ENCODE data around the gene GREB1L. TPM values are rescaled to one million over a fixed set of nuclear protein-coding genes. Genes with fewer than 3 reads are reported as not detected.

GREB1L gene
- polyA plus RNA-seq, 2 of the 4 experiments (the other 2 are of a cell fraction): 1.4 to 2.8 TPM

- POLR2A ChIA-PET: interaction anchor here (1.1 kb wide), 1 partner anchor 14 kb away, joined by 3 read pairs; no protein-coding TSS in a partner anchor
- CTCF ChIA-PET: no interaction called here
- H3K27ac ChIP-seq: peak overlapping the region; percentile 38 to 40; a peak in 4 of 6 replicates
- no peaks in the 10 kb centered on the region for H3K9me3 ChIP-seq
- no peak overlapping the region for H3K4me3 ChIP-seq
- peak; percentile 43 to 82; a peak in 3 of 6 replicates for ATAC-seq
- WGBS (ENCODE audit: missing lambda C conversion rate): 43% methylated on average over 7 of the region's 9 CpGs
- no peak for FAIRE-seq
- H3K4me2 ChIP-seq: peak overlapping the region; percentile 46
- DNase-seq (ENCODE audit: low read depth in 1 of 2, low spot score in 1 of 2): peak in 1 of 2 experiments; percentile 37
- no peak for TF ChIP-seq FOSL2 (IDR thresholded peaks at IDR 0.05)
- no peak for TF ChIP-seq FOSL2 (CRISPR knock-in tag; IDR thresholded peaks at IDR 0.05)
- no peak for TF ChIP-seq CBX2 (IDR thresholded peaks at IDR 0.05; ENCODE audit: borderline replicate concordance, low read depth)
- no peak for TF ChIP-seq ZC3H11A (IDR thresholded peaks at IDR 0.05)
- no peak for TF ChIP-seq ZSCAN20 (CRISPR knock-in tag; IDR thresholded peaks at IDR 0.05)
- TF ChIP-seq CBX8 (IDR thresholded peaks at IDR 0.05): no peak
- no peak for TF ChIP-seq HOXA7 (CRISPR knock-in tag; IDR thresholded peaks at IDR 0.05)
- TF ChIP-seq KDM5A (IDR thresholded peaks at IDR 0.05): no peak
- no peak for TF ChIP-seq NFE2L2 (conservative IDR thresholded peaks at IDR 0.05; ENCODE audit: low read length)
- TF ChIP-seq PBX3 (IDR thresholded peaks at IDR 0.05): no peak
- no peak for TF ChIP-seq BHLHE40 (IDR thresholded peaks at IDR 0.05; ENCODE audit: low read depth, low read length)
- TF ChIP-seq MAX (IDR thresholded peaks at IDR 0.05): no peak
- no peak for TF ChIP-seq SMC3 (IDR thresholded peaks at IDR 0.05)
- no peak for TF ChIP-seq EP300 (IDR thresholded peaks at IDR 0.05)
- no peak for TF ChIP-seq REST (IDR thresholded peaks at IDR 0.05)
- no peak for TF ChIP-seq JUN (IDR thresholded peaks at IDR 0.05)
- no peak for TF ChIP-seq RAD21 (conservative IDR thresholded peaks at IDR 0.05 in 1 of 2, IDR thresholded peaks at IDR 0.05 in 1 of 2)
- TF ChIP-seq E2F6 (IDR thresholded peaks at IDR 0.05; ENCODE audit: borderline replicate concordance, low read depth): no peak
- no peak for TF ChIP-seq RARB (CRISPR knock-in tag; IDR thresholded peaks at IDR 0.05)
- TF ChIP-seq FOSB (CRISPR knock-in tag; IDR thresholded peaks at IDR 0.05): no peak
- TF ChIP-seq TP53 (CRISPR knock-in tag; IDR thresholded peaks at IDR 0.05): no peak
- H3K4me1 ChIP-seq: peaks cover 18% of the 10 kb centered on the region
Measured at GRCh38 chr18:21315741-21316197, 73.7 kb downstream of the GREB1L start.

- ChIA-PET POLR2A (interaction anchor here (1.1 kb wide), 1 partner anchor 14 kb away, joined by 3 read pairs; no protein-coding TSS in a partner anchor), CTCF (no interaction called here)
- no peaks in the 10 kb centered on the region for H3K9me3 ChIP-seq
- ATAC-seq (no peak), FAIRE-seq (no peak), DNase-seq (ENCODE audit: low read depth in 1 of 2, low spot score in 1 of 2) (no peak)
- 91% methylated on average over 1 of the region's 1 CpG for WGBS (ENCODE audit: missing lambda C conversion rate)
- peak overlapping the region; percentile 46; the same call in 2 of the 3 replicates for H3K4me2 ChIP-seq
- no peak overlapping the region for H3K4me3 ChIP-seq
- H3K4me1 ChIP-seq: peaks cover 18% of the 10 kb centered on the region
- peak overlapping the region; percentile 38 to 40; a peak in 3 of 6 replicates for H3K27ac ChIP-seq
- TF ChIP-seq POLR2AphosphoS2 (conservative IDR thresholded peaks at IDR 0.05; ENCODE audit: low read length) (no peak), RCOR1 (IDR thresholded peaks at IDR 0.05; ENCODE audit: low read depth, low read length) (no peak), KDM1A (IDR thresholded peaks at IDR 0.05; ENCODE audit: low read depth) (no peak), CTCF (IDR thresholded peaks at IDR 0.05) (no peak), ZC3H11A (IDR thresholded peaks at IDR 0.05) (no peak), PBX3 (IDR thresholded peaks at IDR 0.05) (no peak), ATOH8 (CRISPR knock-in tag; IDR thresholded peaks at IDR 0.05; ENCODE audit: low read depth) (no peak), MAFK (IDR thresholded peaks at IDR 0.05; ENCODE audit: partially characterized antibody) (no peak), FOSL2 (IDR thresholded peaks at IDR 0.05) (no peak), FOSL2 (CRISPR knock-in tag; IDR thresholded peaks at IDR 0.05) (no peak)
Measured at GRCh38 chr18:21316296-21316695, 74.3 kb downstream of the GREB1L start.

All from A549 (cell line).